Coronary artery (tissue), 2 donors: ENCODE results near the gene WDR13.

Source experiments
- DNase-seq: peaks from one replicate; pipeline ENCODE4 v3.0.0-alpha.2; 2017; ENCODE audit warnings: low spot score
- H3K27ac ChIP-seq, 2 donors: fragments of 200-600 bp; sonication (generic); one replicate each; pipeline ENCODE4 v1.5.1; 2016 to 2019
- H3K4me3 ChIP-seq: fragments of 200-600 bp; sonication (generic); 2 replicates; pipeline ENCODE4 v1.5.1; 2016; ENCODE audit warnings: mild to moderate bottlenecking, moderate library complexity
- TF ChIP-seq, protein P1 (sequence below): fragments of 200-600 bp; sonication (generic); IDR thresholded peaks from one replicate; pipeline ENCODE4 v1.5.1; 2019; ENCODE audit warnings: antibody characterized with exemption

WDR13 gene

DNA sequence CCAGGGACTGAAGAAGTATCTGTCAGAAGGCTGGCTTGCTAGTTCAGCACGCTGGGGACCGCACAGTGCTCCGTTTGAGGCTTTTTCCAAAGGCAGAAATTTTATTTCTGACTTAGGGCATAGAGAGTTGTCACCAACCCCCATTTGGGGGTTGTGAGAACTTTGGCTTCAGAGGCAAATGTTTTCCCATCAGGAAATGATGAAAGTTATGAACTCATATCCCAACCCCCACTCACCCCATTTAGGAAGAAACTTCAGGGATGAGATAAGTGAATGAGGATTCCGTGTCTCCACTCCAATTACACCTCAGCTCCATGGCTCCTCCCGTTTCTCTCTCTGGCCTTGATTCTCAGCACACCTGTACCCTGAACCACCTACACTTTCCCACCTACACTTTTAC is 4.3 kb upstream of the WDR13 start:
- Histone ChIP-seq H3K4me3 (no peak overlapping the region), H3K27ac (no peak overlapping the region)
- DNase-seq, result no peak
- TF ChIP-seq, protein P1, sequence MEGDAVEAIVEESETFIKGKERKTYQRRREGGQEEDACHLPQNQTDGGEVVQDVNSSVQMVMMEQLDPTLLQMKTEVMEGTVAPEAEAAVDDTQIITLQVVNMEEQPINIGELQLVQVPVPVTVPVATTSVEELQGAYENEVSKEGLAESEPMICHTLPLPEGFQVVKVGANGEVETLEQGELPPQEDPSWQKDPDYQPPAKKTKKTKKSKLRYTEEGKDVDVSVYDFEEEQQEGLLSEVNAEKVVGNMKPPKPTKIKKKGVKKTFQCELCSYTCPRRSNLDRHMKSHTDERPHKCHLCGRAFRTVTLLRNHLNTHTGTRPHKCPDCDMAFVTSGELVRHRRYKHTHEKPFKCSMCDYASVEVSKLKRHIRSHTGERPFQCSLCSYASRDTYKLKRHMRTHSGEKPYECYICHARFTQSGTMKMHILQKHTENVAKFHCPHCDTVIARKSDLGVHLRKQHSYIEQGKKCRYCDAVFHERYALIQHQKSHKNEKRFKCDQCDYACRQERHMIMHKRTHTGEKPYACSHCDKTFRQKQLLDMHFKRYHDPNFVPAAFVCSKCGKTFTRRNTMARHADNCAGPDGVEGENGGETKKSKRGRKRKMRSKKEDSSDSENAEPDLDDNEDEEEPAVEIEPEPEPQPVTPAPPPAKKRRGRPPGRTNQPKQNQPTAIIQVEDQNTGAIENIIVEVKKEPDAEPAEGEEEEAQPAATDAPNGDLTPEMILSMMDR, result no peak

DNA sequence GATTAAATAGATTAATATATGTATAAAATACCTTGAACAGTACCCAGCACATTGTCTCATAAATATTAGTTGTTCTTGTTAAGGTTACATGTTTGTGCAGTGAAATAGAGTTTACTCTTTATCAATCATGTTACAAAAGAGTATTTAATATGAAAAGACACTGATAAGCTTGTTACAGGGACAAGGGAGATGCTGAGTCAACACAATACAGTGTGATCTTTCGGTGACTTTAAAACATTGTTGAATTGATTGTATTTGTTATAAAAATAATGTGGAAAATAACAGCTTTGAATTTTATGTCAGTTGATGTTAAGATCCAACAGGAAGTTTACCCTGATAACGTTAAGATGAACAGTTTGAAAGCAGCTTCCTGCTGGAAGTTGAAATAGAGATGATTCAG is 1.4 kb upstream of the WDR13 start:
- Histone ChIP-seq H3K27ac (no peak overlapping the region), H3K4me3 (no peak overlapping the region)
- TF ChIP-seq, protein P1, result no peak
- DNase-seq, result no peak

- Histone ChIP-seq H3K4me3 (peak overlapping the region; percentile 74), H3K27ac (peak overlapping the region; percentile 76 to 99)
- TF ChIP-seq, protein P1, result no peak
- no peak for DNase-seq
Observed at GRCh38 chrX:48598614-48599013, 1.3 kb downstream of the WDR13 start.

DNA sequence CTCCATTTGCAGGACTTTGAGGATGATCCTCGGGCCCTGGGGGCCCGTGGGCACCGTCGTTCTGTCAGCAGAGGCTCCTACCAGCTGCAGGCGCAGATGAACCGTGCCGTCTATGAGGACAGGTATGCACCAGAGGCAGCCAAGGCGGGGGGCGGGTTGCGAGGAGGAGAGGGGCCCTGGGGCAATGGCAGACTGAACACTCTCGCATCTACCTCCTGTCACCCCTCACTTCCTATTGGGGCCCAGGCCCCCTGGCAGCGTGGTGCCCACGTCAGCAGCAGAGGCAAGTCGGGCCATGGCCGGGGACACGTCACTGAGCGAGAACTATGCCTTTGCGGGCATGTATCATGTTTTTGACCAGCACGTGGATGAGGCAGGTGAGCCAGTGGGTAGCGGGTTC is 2.0 kb downstream of the WDR13 start:
- Histone ChIP-seq H3K27ac (no peak overlapping the region), H3K4me3 (no peak overlapping the region)
- TF ChIP-seq, protein P1, result no peak
- DNase-seq, result no peak

DNA sequence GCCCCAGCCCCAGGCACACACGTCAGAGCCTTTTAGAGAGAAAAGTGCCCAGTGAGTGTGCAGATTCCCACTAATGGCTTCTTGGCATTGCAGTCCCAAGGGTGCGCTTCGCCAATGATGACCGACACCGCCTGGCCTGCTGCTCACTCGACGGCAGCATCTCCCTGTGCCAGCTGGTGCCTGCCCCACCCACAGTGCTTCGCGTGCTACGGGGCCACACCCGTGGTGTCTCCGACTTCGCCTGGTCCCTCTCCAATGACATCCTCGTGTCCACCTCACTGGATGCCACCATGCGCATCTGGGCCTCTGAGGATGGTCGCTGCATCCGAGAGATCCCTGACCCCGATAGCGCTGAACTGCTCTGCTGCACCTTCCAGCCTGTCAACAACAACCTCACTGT is 2.9 kb downstream of the WDR13 start:
- no peak for DNase-seq

DNA sequence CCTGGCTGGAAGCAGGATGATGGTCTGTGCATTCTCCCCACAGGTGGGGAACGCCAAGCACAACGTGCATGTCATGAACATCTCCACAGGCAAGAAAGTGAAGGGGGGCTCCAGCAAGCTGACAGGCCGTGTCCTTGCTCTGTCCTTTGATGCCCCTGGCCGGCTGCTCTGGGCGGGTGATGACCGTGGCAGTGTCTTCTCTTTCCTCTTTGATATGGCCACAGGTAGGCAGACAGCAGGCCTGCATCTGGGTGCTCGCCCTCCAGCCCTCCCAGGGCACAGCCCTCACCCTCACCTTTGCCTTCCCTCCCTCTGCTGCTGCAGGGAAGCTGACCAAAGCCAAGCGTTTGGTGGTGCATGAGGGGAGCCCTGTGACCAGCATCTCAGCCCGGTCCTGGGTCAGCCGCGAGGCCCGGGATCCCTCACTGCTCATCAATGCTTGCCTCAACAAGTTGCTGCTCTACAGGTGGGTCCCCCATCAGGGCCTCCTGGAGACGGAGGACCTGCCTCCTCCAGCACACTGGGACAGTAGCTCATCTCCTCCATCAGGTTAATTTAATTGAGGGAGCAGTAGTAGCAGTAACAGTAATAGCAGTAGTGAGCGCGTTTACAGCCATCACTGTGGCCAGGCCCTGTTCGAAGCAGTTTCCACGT is 4.6 kb downstream of the WDR13 start:
- DNase-seq, result no peak
- Histone ChIP-seq H3K27ac (no peak overlapping the region), H3K4me3 (no peak overlapping the region)
- TF ChIP-seq, protein P1, result no peak

More for the DNA sequence above, 2.9 kb downstream of the WDR13 start:
- TF ChIP-seq, protein P1, result no peak
- H3K4me3 ChIP-seq, result no peak overlapping the region
- no peak overlapping the region for H3K27ac ChIP-seq

- TF ChIP-seq, protein P1, result no peak
Observed at GRCh38 chrX:48604701-48605100, 7.4 kb downstream of the WDR13 start.

More at GRCh38 chrX:48604701-48605100, 7.4 kb downstream of the WDR13 start:
- no peak overlapping the region for H3K27ac ChIP-seq
- no peak overlapping the region for H3K4me3 ChIP-seq
- DNase-seq, result no peak
